GM21447 (cell line): ENCODE measurements around the gene GCFC2.
"Not testable (repeated sequence)": the region's sequence is repeated elsewhere in the genome, so short reads cannot be mapped to it uniquely, and the experiment has no call there.

Experiments
- ATAC-seq: cut with Tn5 transposase; IDR thresholded peaks from one replicate; pipeline ENCODE4 v1.9.1; 2021; ENCODE audit not compliant: unreplicated experiment

GCFC2 gene

GRCh38 chr2:75710577-75711253 lies at the start of gene GCFC2:
GCFC2 (minus strand) TSS chr2:75710915; CDS start chr2:75710855, 60 bp downstream.
- peak; percentile 88 for ATAC-seq

DNA sequence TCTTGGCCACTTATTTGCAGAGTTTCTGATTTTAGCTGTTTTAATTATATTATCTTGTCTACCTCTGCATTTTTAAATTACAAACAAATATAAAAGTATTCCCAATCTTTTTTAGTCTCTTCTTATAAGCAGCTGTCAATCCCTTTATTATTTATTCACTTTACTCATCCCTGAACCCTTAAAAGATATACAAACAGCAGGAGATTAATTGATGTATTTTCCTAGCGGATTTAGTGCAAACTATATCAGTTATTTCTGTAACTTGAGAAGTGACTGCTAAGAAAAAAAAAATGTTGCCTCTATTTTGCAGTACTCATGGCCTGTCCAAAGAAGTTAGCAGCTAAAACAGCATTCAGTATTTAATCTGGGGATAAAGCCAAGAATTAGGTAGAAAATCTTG lies 42.1 kb upstream of the GCFC2 start:
- ATAC-seq: no peak

DNA sequence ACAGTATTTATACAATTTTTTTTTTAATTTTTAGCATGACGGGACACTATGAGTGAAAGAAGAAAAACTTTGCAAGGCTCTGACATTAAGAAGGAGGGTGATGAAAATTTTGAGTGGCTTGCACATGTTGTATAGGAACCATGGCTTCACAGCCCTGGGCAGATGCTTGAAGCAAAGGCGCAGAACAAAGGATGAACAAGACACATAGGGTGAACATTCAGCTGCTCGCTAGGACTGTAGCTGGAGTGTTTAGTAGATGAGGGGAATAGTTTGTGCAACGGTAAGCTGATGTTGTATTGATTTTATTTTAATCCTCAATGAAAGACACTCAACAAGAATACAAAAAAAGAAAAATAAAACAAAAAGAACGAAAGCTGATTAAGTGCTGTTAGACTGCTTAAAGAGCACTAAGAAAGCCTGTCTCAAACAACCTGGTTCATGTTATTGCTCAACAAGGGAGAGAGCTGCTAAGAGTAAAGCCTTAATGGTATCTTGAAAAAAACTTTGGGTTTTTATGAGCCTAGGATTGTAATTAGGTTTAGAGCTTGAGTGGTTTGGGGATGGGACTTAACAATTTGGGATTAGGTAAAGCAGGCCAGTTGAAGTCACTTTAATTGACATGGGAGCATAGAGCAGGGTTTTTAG lies 41.2 kb upstream of the GCFC2 start:
- no peak for ATAC-seq

GRCh38 chr2:75751360-75751759 lies 40.6 kb upstream of the GCFC2 start:
- no peak for ATAC-seq

GRCh38 chr2:75737961-75738360 lies 27.2 kb upstream of the GCFC2 start:
- ATAC-seq: no peak

GRCh38 chr2:75736276-75736675 lies 25.6 kb upstream of the GCFC2 start:
- ATAC-seq: no peak

- no peak for ATAC-seq
These were observed 19.1 kb upstream of the GCFC2 start for GRCh38 chr2:75729861-75730260.

DNA sequence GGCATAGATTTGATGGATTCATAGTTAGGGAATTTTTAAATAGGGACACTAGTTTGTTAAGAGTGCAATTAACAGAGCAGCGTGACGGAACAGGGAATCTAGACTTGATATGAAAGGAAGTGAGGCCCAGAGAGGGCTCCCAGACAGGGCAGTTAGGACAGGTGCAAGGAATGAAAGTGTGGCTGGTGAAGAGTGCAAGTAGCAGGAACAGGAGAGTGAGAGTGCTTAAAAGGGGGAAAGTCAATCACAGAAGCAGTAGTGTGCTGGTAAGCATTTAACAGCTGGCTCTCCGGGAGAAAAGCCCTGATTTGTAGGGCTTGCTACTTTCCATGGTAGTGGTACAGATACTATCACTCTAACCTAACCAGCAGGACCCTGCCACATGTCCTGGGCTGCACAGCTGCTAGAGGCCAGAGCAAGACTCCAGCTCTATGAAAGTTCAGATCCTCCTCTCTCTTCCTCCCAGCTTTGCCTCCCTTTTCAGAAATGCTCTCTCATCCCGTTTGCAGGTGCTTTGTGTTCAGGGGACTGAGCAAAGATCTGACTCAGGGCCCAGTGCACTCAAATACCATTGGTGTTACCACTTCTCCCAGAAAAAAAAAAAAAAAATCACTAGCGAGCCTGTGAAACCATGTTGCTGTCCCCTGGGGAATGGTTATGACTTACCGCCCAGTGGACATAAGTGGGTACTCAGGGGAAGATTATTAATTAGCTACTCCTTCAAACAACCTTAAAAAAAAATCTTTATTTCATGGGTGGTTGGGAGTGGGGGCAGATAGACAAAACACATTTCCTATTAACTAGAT lies 18.1 kb upstream of the GCFC2 start:
- no peak for ATAC-seq

- ATAC-seq: no peak
These were observed 12.0 kb upstream of the GCFC2 start for GRCh38 chr2:75722687-75723086.

DNA sequence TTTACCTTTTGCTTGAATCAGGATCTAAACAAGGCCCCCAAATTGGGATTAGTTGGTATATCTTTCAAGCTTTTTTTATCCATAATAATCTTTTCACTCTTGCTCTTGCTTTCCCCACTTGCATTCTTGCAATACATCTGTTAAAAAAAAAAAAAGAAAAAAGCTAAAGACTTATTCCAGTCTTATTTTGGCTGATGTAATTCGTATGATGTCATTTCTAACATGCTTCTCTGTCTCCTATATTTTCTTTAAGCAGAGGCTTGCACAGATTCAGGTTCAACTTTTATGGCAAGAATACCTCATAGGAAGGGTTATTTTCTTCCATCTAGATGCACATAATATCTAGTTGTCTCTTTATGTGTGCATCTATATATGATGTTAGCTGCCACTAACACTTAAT lies 9.8 kb upstream of the GCFC2 start:
- no peak for ATAC-seq

- no peak for ATAC-seq
These were observed 8.9 kb upstream of the GCFC2 start for GRCh38 chr2:75719616-75720015.

- no peak for ATAC-seq
These were observed 5.7 kb upstream of the GCFC2 start for GRCh38 chr2:75716406-75716805.

DNA sequence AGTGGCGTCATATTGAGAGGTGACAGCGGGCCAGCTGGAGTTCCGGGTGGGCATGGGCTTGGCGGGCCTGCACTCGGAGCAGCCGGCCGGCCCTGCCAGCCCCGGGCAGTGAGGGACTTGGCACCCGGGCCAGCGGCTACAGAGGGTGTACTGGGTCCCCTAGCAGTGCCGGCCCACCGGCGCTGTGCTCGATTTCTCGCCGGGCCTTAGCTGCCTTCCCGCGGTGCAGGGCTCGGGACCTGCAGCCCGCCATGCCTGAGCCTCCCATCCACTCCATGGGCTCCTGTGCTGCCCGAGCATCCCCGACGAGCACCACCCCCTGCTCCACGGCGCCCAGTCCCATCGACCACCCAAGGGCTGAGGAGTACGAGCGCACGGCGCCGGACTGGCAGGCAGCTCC lies 875 bp upstream of the GCFC2 start:
- not testable (repeated sequence) for ATAC-seq

DNA sequence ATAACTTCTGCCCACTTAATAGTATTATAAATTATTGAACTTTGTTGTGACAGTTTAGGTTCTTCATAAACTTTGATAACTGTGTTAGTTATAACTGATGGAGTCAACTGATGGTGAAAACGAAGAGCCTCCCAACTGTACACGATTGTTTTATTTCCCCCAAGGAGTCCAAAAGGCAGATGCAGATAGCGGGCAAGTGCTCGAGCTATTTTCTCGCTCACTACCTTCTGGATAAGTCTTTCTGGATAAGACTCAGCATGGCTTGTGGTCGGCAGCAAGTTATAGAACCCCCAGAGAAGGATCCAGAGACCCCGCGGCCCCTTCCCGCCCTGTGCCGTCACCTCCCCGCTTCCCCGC lies 517 bp downstream of the GCFC2 start:
- peak; percentile 33 for ATAC-seq

DNA sequence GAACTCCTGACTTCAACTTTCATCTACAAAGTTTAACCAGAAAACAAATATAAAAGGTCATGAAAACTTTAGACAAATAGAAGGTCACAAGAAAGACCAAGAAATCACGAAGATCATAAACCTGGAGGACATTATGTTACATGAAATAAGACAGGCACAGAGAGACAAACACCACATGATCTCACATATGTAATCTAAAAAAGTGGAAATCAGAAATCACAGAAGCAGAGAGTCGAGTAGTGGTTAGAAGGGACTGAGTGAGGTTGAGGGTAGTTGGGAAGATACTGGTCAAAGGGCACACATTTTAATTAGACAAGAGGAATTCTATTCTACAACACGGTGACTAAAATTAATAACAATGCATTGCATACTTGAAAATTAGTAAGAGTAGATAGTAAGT lies 1.4 kb downstream of the GCFC2 start:
- ATAC-seq: no peak

DNA sequence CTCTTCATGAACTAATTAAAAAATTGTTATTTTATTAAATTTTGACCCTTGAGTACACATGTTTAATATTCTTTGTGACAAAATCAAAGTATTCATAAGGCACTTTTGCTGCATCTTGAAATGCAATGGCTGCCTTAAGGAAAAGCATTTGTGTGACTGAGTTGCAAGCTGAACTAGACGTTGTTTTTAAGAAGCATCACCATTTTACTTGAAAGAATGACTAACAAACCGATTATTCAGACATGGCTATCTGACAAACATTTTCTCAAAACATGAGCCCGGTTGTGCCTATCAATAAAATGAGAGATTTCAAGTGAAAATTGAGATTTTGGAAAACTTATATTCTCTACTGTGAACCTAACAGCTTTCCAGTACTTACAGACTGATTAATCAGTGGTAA lies 2.8 kb downstream of the GCFC2 start:
- ATAC-seq: no peak

GRCh38 chr2:75705921-75706320 lies 4.8 kb downstream of the GCFC2 start:
- ATAC-seq: no peak

DNA sequence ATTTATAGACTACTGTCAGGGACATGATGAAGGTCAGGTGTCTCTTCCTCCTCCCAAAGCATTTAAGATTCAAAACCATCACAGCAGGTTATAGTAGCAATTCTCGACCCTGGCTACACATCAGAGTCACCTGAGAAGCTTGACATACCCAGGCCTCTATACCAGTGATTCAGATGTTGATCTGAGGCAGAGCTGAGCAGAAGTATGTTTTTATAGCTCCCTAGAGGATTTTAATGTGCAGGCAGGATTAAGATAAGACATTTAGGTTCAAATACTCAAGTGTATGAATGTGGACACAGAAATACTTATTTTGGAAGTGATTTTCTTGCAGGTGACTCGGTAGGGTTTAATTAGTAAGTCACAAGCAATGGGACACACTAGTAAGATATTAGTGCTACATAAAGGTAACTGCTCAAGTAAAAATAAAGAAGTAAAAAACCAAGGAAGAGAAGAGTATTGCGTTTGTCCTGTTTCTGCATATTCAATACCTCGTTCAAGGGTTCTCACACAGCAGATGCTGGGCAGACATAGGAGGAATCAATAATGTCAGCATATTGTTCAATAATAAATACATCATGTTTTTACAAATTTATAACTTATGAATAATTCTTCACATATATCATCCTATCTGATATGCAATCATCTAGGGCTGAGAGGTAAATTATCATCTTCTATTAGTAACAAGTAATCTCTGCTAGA lies 7.0 kb downstream of the GCFC2 start:
- no peak for ATAC-seq

DNA sequence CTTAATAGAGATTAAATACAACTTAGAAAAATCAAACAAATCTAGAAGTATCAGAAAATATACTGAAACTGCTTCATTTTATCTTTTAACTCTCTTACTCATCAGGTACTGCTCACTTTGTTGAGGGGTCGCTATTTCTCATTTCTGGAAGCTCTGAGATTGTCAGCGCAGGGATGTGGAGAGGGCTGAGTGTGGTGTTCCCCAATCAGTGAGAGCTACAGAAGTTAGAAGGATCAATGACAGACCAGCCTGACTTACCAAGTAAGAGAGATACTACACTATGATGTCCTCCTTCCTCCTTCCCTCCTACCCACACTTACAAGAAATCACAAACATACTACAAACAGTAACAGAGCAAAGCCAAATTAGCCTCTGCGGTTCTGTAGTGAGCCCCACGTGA lies 8.1 kb downstream of the GCFC2 start:
- no peak for ATAC-seq

- ATAC-seq: no peak
These were observed 11.8 kb downstream of the GCFC2 start for GRCh38 chr2:75698918-75699317.

GRCh38 chr2:75688196-75688595 lies 22.5 kb downstream of the GCFC2 start:
- ATAC-seq: no peak

DNA sequence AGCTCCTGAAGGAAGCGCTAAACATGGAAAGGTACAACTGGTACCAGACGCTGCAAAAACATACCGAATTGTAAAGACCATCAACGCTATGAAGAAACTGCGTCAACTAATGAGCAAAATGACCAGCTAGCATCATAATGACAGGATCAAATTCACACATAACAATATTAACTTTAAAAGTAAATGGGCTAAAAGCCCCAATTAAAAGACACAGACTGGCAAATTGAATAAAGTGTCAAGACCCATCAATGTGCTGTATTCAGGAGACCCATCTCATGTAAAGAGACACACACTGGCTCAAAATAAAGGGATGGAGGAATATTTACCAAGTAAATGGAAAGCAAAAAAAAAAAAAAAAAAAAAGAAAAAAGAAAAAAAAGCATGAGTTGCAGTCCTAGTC lies 27.3 kb downstream of the GCFC2 start:
- not testable (repeated sequence) for ATAC-seq
